ENCODE results near the gene ACTN4.

- TF ChIP-seq, protein P1, sequence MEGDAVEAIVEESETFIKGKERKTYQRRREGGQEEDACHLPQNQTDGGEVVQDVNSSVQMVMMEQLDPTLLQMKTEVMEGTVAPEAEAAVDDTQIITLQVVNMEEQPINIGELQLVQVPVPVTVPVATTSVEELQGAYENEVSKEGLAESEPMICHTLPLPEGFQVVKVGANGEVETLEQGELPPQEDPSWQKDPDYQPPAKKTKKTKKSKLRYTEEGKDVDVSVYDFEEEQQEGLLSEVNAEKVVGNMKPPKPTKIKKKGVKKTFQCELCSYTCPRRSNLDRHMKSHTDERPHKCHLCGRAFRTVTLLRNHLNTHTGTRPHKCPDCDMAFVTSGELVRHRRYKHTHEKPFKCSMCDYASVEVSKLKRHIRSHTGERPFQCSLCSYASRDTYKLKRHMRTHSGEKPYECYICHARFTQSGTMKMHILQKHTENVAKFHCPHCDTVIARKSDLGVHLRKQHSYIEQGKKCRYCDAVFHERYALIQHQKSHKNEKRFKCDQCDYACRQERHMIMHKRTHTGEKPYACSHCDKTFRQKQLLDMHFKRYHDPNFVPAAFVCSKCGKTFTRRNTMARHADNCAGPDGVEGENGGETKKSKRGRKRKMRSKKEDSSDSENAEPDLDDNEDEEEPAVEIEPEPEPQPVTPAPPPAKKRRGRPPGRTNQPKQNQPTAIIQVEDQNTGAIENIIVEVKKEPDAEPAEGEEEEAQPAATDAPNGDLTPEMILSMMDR (IDR thresholded peaks at IDR 0.05): no peak
- TF ChIP-seq TCF7L2 (IDR thresholded peaks at IDR 0.05; ENCODE audit: low read depth, low read length): no peak
- TF ChIP-seq POLR2AphosphoS5 (IDR thresholded peaks at IDR 0.05; ENCODE audit: low read depth, low read length): no peak
- TF ChIP-seq, protein P2, sequence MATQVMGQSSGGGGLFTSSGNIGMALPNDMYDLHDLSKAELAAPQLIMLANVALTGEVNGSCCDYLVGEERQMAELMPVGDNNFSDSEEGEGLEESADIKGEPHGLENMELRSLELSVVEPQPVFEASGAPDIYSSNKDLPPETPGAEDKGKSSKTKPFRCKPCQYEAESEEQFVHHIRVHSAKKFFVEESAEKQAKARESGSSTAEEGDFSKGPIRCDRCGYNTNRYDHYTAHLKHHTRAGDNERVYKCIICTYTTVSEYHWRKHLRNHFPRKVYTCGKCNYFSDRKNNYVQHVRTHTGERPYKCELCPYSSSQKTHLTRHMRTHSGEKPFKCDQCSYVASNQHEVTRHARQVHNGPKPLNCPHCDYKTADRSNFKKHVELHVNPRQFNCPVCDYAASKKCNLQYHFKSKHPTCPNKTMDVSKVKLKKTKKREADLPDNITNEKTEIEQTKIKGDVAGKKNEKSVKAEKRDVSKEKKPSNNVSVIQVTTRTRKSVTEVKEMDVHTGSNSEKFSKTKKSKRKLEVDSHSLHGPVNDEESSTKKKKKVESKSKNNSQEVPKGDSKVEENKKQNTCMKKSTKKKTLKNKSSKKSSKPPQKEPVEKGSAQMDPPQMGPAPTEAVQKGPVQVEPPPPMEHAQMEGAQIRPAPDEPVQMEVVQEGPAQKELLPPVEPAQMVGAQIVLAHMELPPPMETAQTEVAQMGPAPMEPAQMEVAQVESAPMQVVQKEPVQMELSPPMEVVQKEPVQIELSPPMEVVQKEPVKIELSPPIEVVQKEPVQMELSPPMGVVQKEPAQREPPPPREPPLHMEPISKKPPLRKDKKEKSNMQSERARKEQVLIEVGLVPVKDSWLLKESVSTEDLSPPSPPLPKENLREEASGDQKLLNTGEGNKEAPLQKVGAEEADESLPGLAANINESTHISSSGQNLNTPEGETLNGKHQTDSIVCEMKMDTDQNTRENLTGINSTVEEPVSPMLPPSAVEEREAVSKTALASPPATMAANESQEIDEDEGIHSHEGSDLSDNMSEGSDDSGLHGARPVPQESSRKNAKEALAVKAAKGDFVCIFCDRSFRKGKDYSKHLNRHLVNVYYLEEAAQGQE (IDR thresholded peaks at IDR 0.05; ENCODE audit: insufficient read depth in 1 of 2, low read depth in 2 of 2, low read length in 1 of 2): no peak
- TF ChIP-seq SIN3A (IDR thresholded peaks at IDR 0.05; ENCODE audit: borderline replicate concordance, insufficient read depth, low read depth, low read length): no peak
Measured at GRCh38 chr19:38687837-38688378, 40.5 kb downstream of the ACTN4 start.

Data from Panc1 (cell line).